CD8-positive, alpha-beta memory T cell (primary cell): ENCODE data around the gene TMEM132D. TPM values are rescaled to one million over a fixed set of nuclear protein-coding genes. Genes with fewer than 3 reads are reported as not detected.
A peak's percentile ranks its signal among the peaks of the same experiment; 100 is the strongest.
"Not testable (repeated sequence)": the region's sequence is repeated elsewhere in the genome, so short reads cannot be mapped to it uniquely, and the experiment has no call there.

ENCODE experiments used
- CTCF ChIA-PET: fragments of 350-600 bp; sonication (Branson Sonifier 250); formaldehyde crosslinking; loops from one replicate; lab custom pipeline; 2021; ENCODE audit warnings: antibody characterized with exemption; lab: Charles Lee
- POLR2A ChIA-PET: fragments of 350-600 bp; sonication (Branson Sonifier 250); formaldehyde crosslinking; loops from one replicate; lab custom pipeline; 2021; ENCODE audit warnings: antibody characterized with exemption; lab: Charles Lee
- DNase-seq, 5 donors: peaks; one replicate each; pipeline versions ENCODE4 v3.0.0 to v3.0.0-alpha.2; 2020 to 2022; ENCODE audit warnings: mixed read lengths in 1 of 5
- H3K27ac ChIP-seq: one replicate; pipeline ENCODE4 v1.7.0; 2013; ENCODE audit warnings: low read depth, mild to moderate bottlenecking, low read length, moderate library complexity
- H3K27me3 ChIP-seq: 2 replicates; pipeline ENCODE4 v1.7.0; 2013; ENCODE audit warnings: low read length, mild to moderate bottlenecking; ENCODE audit not compliant: insufficient read depth, poor library complexity, severe bottlenecking
- H3K36me3 ChIP-seq: 2 replicates; pipeline ENCODE4 v1.7.0; 2013; ENCODE audit warnings: mild to moderate bottlenecking, low read length, moderate library complexity; ENCODE audit not compliant: insufficient read depth
- H3K4me1 ChIP-seq: 2 replicates; pipeline ENCODE4 v1.7.0; 2013; ENCODE audit warnings: mild to moderate bottlenecking, low read length, moderate library complexity; ENCODE audit not compliant: insufficient read depth
- H3K4me3 ChIP-seq: 2 replicates; pipeline ENCODE4 v1.7.0; 2013; ENCODE audit warnings: mild to moderate bottlenecking, low read length
- H3K9me3 ChIP-seq: 2 replicates; pipeline ENCODE4 v1.7.0; 2013; ENCODE audit warnings: mild to moderate bottlenecking, low read length
- H3K27ac Mint-ChIP-seq, 8 donors: one replicate each; pipeline ENCODE4 v1.8.0; 2020 to 2021; ENCODE audit warnings: mixed read lengths in 8 of 8, mild to moderate bottlenecking in 6 of 8, inconsistent platforms in 3 of 8, moderate library complexity in 3 of 8
- H3K27me3 Mint-ChIP-seq, 2 donors: one replicate each; pipeline ENCODE4 v1.8.0; 2020 to 2021; ENCODE audit warnings: mixed read lengths in 2 of 2, mild to moderate bottlenecking in 1 of 2, moderate library complexity in 1 of 2
- H3K36me3 Mint-ChIP-seq, 3 donors: one replicate each; pipeline ENCODE4 v1.8.0; 2020 to 2021; ENCODE audit warnings: mixed read lengths in 3 of 3, inconsistent platforms in 1 of 3, mild to moderate bottlenecking in 1 of 3
- H3K4me1 Mint-ChIP-seq, 3 donors: one replicate each; pipeline ENCODE4 v1.8.0; 2020 to 2021; ENCODE audit warnings: mixed read lengths in 3 of 3, inconsistent platforms in 1 of 3, mild to moderate bottlenecking in 1 of 3
- H3K4me3 Mint-ChIP-seq, 7 donors: one replicate each; pipeline ENCODE4 v1.8.0; 2020 to 2021; ENCODE audit warnings: mixed read lengths in 7 of 7, mild to moderate bottlenecking in 6 of 7, moderate library complexity in 4 of 7, inconsistent platforms in 2 of 7
- H3K9me3 Mint-ChIP-seq, 5 donors: one replicate each; pipeline ENCODE4 v1.8.0; 2020 to 2022; ENCODE audit warnings: mixed read lengths in 5 of 5, mild to moderate bottlenecking in 3 of 5, moderate library complexity in 2 of 5, inconsistent platforms in 1 of 5
- polyA plus RNA-seq: library from polyadenylated mRNA; unstranded; fragments of 300-500 nt; fragmentation: Illumina TruSeq; gene quantifications from one replicate; pipeline ENCODE4 v1.2.3, GENCODE V29; 2021
- total RNA-seq, 2 experiments: library from RNA; stranded (reverse); gene quantifications; one replicate each; pipeline ENCODE4 v1.2.3, GENCODE V29; 2021

The TMEM132D gene
- total and polyA plus RNA-seq, 3 experiments from 2014 or later, result not detected

DNA sequence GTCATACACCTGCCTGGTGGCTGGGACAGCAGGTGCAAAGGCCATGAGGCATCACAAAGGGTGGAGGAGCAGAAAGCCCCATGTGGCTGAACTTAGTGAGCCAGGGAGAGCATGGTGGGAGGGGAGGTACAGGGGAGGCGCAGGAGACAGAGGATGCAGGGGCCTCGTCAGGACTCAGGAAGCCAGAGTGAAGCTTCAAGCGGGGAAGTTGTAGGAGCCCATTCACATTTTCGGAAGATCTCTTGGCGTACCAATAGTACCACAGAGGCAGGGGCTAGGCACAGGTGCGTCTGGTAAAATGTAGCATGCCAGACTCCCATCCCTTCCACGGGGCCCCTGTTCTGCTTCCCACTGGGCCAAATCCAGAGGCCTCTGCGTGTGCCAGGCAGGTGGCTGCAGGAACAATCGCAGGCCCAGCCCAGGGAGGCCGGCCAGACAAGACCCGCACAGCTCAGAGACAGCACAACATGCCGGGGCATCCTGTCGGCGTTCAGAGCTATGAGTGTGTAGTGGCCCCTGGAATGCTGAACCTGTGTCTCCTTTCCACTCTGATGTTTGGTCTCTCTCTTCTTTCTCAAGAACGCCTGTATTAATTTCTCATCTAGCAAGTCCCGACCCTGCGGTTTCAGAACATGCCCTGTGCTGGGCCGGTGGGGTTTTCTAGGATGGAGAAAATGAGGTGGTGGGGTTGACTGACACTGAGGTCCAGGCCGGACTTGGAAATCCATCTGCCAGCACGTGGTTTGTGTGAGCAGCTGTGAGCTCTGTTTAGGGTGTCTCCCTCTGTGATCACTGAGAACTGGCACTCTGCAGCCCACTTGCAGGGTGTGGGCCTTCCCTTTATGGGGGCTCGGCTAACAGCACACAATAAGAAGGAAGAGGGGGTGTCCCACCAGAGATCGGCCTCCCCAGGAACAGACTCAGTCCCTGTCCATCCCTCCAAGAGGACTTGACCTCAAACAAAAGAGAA lies 5.5 kb upstream of the TMEM132D start:
- POLR2A ChIA-PET, result no interaction called here
- Mint-ChIP-seq H3K27ac (peak overlapping the region in 1 of 8 donors; percentile 65), H3K27me3 (peaks cover 6 to 11% of the 10 kb centered on the region in 2 donors), H3K4me3 (no peak overlapping the region), H3K9me3 (peaks cover 0 to 3% (median 0%) of the 10 kb centered on the region in 5 donors), H3K4me1 (no peaks in the 10 kb centered on the region), H3K36me3 (no peaks in the 10 kb centered on the region)
- H3K36me3 ChIP-seq, result no peaks in the 10 kb centered on the region
- CTCF ChIA-PET, result no interaction called here
- H3K27me3 ChIP-seq, result no peaks in the 10 kb centered on the region
- H3K4me1 ChIP-seq, result no peaks in the 10 kb centered on the region
- no peaks in the 10 kb centered on the region for H3K9me3 ChIP-seq
- no peak overlapping the region for H3K27ac ChIP-seq
- no peak overlapping the region for H3K4me3 ChIP-seq
- no peak for DNase-seq

DNA sequence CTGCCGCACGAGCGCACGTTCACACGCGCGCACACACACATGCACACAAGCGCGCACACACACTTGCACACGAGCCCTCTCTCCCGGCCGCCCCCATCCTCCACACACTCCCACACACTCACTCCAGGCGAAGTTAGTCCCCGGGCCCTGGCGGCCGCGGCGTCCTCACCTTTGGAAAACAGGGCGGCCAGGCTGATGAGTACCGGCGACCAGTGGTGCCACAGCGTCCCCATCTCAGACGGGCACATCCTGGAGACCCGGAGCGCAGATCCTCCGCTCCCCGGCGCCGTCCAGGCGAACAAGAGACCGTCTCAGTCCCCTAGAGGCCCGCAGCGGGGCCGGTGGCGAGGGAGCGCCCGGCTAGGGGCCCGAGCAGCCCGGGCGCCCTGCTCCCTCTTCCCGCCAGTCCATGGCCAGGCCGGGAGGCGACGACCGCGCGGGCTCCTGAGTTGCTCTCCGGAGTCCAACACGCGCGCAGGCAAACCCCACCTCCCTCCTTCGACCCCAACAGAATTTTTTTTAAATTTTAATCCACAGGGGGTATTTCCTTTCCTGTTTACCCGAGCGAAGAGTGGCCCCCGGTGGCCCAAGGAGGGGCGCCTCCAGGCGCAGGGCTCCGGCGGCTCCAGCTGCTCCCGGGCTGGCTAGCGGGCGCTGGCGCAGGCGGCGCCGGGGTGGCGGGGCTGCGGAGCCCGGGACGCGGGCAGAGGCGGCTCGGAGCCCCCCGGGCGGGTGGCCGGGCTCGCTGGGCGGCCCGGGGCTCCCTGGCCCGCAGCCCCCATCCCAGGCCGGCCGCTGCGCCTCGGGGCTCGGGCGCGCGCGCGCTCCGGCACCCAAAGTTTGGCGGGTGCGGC lies 506 bp downstream of the TMEM132D start:
- Mint-ChIP-seq H3K36me3 (no peaks in the 10 kb centered on the region), H3K27ac (no peak overlapping the region), H3K4me3 (no peak overlapping the region), H3K27me3 (peaks cover 20 to 26% of the 10 kb centered on the region in 2 donors), H3K9me3 (peaks cover 0 to 3% (median 0%) of the 10 kb centered on the region in 5 donors), H3K4me1 (no peaks in the 10 kb centered on the region)
- CTCF ChIA-PET, result no interaction called here
- H3K9me3 ChIP-seq, result no peaks in the 10 kb centered on the region
- no peak for DNase-seq
- H3K4me1 ChIP-seq, result no peaks in the 10 kb centered on the region
- H3K27me3 ChIP-seq, result no peaks in the 10 kb centered on the region
- H3K27ac ChIP-seq, result no peak overlapping the region
- no peak overlapping the region for H3K4me3 ChIP-seq
- POLR2A ChIA-PET, result no interaction called here
- no peaks in the 10 kb centered on the region for H3K36me3 ChIP-seq

DNA sequence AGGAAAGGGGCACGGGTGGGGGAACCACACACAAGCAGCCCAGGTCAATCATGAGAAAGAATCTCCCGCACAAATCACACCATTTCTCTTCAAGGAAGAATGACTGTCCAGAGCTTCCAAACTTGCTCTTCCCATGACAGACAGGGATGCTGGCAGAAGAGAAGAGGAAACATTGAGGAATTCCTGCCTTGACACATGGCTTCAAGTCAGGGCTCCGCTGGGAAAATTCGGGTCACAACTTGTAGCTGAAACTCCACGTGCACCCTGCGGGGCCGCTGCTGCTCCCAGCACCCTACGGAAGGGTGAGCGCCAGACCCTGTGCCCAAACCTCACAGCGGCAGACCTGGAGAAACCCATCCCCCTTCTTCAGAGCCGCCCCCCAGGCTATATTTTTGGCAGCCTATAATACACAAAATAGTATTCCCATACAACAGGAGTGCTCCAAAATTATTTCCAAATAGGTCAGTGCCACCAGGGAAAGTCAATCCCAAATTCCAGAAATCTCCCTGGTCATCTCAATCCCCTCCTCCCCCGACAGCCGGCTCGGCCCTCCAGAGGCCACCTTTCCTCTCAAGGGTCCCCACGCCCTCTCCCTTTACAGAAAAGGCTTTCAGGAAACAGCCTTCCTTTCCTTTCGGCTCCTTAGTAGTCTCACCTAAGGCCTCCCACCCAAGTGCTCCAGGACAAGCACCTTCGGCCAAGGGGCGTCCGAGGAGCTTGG lies 1.3 kb downstream of the TMEM132D start:
- no peak for DNase-seq
- POLR2A ChIA-PET, result no interaction called here
- Mint-ChIP-seq H3K4me3 (no peak overlapping the region), H3K27me3 (peaks cover 20 to 26% of the 10 kb centered on the region in 2 donors), H3K9me3 (peaks cover 0 to 3% (median 0%) of the 10 kb centered on the region in 5 donors), H3K36me3 (no peaks in the 10 kb centered on the region), H3K27ac (no peak overlapping the region), H3K4me1 (no peaks in the 10 kb centered on the region)
- Histone ChIP-seq H3K4me3 (no peak overlapping the region), H3K27me3 (no peaks in the 10 kb centered on the region), H3K4me1 (no peaks in the 10 kb centered on the region), H3K9me3 (no peaks in the 10 kb centered on the region), H3K27ac (no peak overlapping the region), H3K36me3 (no peaks in the 10 kb centered on the region)
- CTCF ChIA-PET, result no interaction called here

DNA sequence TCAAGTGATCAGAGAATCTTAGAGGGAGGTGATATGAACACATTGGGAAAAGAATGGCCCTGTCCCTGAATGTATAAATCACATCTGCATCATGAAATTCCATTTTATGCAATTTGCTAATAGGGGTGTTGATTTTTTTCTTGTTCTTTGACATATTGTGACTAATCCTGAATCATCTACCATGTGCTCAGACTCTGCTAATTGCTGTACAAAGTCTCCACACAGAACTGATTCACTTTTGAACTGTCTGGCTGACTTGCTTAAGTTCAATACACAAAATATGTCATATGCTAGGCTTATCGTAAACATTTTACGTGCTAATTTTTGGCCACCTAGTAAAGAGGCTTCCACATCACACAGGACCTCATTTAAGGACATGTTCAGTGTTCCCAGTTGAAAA lies 2.6 kb downstream of the TMEM132D start:
- no peaks in the 10 kb centered on the region for H3K4me1 ChIP-seq
- H3K27me3 ChIP-seq, result no peaks in the 10 kb centered on the region
- Mint-ChIP-seq H3K27me3 (peaks cover 20 to 26% of the 10 kb centered on the region in 2 donors), H3K36me3 (no peaks in the 10 kb centered on the region), H3K27ac (no peak overlapping the region), H3K9me3 (peaks cover 0 to 3% (median 0%) of the 10 kb centered on the region in 5 donors), H3K4me1 (no peaks in the 10 kb centered on the region), H3K4me3 (no peak overlapping the region)
- no peaks in the 10 kb centered on the region for H3K36me3 ChIP-seq
- ChIA-PET CTCF (no interaction called here), POLR2A (no interaction called here)
- no peak for DNase-seq
- H3K9me3 ChIP-seq, result no peaks in the 10 kb centered on the region
- H3K4me3 ChIP-seq, result no peak overlapping the region
- H3K27ac ChIP-seq, result no peak overlapping the region

DNA sequence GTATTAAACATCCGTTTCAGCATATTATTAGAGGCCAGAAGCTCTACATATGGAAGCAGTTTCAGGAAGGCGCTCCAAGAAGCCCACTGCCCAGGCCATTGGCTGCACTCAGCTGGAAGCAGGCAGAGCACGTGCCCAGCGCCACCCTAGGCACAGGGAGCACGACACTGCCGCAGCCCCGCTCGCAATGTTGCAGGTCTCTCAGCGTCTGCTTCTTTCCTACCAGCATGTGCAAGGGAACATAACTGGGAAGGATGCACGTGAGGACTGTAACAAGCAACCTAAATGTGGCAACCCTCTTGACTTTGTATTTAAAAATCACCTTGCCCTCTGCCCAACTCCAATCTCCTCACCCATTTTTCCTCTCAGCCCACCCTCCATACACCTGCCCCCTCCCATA lies 3.5 kb downstream of the TMEM132D start:
- ChIA-PET POLR2A (no interaction called here), CTCF (no interaction called here)

DNA sequence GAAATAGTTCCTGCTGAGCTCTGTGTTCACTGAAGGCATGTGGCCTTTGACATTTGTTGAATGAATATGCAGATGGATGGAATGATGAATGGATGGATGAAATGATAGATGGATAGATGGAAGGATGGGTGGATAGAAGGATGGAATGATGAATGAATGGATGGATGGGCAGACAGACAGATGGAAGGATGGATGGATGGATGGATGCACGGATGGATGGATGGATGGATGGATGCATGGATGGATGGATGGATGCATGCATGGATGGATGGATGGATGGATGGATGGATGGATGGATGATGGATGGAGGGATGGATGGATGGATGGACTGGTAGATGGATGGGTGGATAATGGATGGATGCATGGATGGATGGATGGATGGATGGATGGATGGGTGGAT lies 4.8 kb downstream of the TMEM132D start:
- POLR2A ChIA-PET, H3K36me3 ChIP-seq, H3K9me3 ChIP-seq, DNase-seq, CTCF ChIA-PET, H3K4me1 Mint-ChIP-seq, H3K27me3 ChIP-seq, H3K36me3 Mint-ChIP-seq, H3K27ac Mint-ChIP-seq, H3K27ac ChIP-seq, H3K4me3 ChIP-seq, H3K4me1 ChIP-seq, H3K4me3 Mint-ChIP-seq, H3K9me3 Mint-ChIP-seq: not testable (repeated sequence)
- H3K27me3 Mint-ChIP-seq, result peaks cover 14 to 15% of the 10 kb centered on the region in 2 donors

More for the DNA sequence above, 3.5 kb downstream of the TMEM132D start:
- H3K4me1 Mint-ChIP-seq, result no peaks in the 10 kb centered on the region
- Histone ChIP-seq H3K36me3 (no peaks in the 10 kb centered on the region), H3K27ac (no peak overlapping the region), H3K4me1 (no peaks in the 10 kb centered on the region), H3K4me3 (no peak overlapping the region), H3K27me3 (no peaks in the 10 kb centered on the region), H3K9me3 (no peaks in the 10 kb centered on the region)
- H3K27ac Mint-ChIP-seq, result no peak overlapping the region
- DNase-seq, result no peak
- peaks cover 19 to 24% of the 10 kb centered on the region in 2 donors for H3K27me3 Mint-ChIP-seq
- H3K36me3 Mint-ChIP-seq, result no peaks in the 10 kb centered on the region
- no peak overlapping the region for H3K4me3 Mint-ChIP-seq
- peaks cover 0 to 3% (median 0%) of the 10 kb centered on the region in 5 donors for H3K9me3 Mint-ChIP-seq

DNA sequence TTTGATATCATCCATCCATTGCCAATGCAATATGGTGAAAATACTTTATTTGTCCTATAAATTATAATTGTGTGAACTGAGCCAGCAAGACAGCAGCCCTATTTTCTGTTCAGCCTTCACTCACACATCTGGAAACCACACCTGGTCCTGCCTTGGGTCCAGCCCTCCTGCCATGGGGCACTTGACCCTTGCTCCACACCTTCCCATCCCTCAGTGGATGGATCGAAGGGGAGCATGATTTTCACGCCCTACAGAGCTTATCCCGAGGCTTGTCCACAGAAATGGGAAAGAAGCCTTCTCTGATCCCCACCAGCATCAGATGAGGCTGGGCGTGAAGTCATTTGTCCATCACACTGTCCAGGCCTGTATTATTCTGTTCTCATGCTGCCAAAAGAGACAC lies 10.1 kb downstream of the TMEM132D start:
- H3K9me3 ChIP-seq, result no peaks in the 10 kb centered on the region
- H3K4me1 ChIP-seq, result no peaks in the 10 kb centered on the region
- H3K36me3 ChIP-seq, result no peaks in the 10 kb centered on the region
- ChIA-PET CTCF (no interaction called here), POLR2A (no interaction called here)
- no peaks in the 10 kb centered on the region for H3K4me1 Mint-ChIP-seq
- no peaks in the 10 kb centered on the region for H3K27me3 ChIP-seq
- no peaks in the 10 kb centered on the region for H3K27me3 Mint-ChIP-seq
- H3K9me3 Mint-ChIP-seq, result peaks cover 0 to 3% (median 0%) of the 10 kb centered on the region in 5 donors
- H3K4me3 Mint-ChIP-seq, result no peak overlapping the region
- no peak overlapping the region for H3K4me3 ChIP-seq
- H3K36me3 Mint-ChIP-seq, result no peaks in the 10 kb centered on the region
- H3K27ac Mint-ChIP-seq, result no peak overlapping the region
- no peak overlapping the region for H3K27ac ChIP-seq
- no peak for DNase-seq
